ENCODE measurements around the gene WDSUB1.

WDSUB1 gene

DNA sequence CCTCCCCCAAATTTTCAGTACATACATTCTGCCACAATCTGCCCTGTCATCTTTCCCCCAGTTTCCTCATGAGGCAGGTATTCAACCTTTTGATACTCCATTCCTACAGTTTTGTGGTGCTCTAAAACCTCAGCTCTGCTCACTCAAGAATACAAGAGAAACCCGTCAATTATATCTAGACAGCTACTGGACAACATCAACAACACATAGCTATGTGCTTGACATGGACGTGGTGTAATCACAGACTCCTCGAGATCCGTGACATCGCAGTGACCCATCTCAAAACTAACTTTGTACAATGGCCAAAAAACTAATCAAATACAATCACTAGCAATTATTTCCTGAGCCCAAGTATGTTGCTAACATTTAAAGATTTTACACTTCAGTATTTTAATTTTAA lies 23.6 kb downstream of the WDSUB1 start:
- no peak for DNase-seq

DNA sequence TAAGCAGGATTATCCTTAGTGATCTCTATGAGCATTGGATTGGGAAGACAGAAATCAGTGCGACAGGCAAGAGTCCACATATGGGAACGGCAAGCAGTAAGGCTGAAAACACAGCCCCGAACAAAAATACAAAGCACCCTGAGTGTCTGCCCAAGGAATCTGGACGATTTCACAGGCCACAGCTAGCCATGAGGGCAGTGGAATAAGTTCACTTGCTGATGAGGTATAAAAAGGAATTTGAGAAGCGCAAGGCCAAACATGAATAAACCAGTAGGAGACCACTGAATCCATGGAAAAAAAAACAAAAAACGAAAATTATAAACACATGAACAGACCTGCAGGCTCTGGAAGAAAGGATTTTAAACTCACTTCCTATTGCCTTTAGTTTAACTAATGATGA lies 24.3 kb downstream of the WDSUB1 start:
- no peak for DNase-seq

GRCh38 chr2:159256159-159256558 lies 30.3 kb downstream of the WDSUB1 start:
- no peak for DNase-seq

DNA sequence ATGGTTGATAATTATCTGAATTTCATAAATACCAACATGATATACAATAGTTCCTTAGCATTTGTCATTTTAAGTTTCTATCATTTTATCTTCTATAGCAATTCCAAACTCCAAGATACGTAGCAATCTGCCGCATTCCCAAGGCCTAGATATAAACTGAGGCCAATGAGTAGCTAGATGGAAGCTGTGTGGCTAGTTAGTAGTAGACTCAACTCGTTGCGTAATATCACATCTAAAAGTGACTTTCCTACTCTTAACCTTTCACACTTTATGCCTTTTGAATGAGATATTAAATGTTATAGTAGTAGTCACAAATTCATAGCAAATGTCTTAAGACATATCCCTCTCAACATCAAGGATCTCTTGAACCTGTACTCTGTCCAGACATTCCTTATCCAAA lies 33.6 kb downstream of the WDSUB1 start:
- no peak for DNase-seq

- DNase-seq = no peak
Observed at GRCh38 chr2:159251296-159252173, 35.0 kb downstream of the WDSUB1 start.

GRCh38 chr2:159249990-159250715 lies 36.4 kb downstream of the WDSUB1 start:
- DNase-seq = peak; percentile 93 to 94

DNA sequence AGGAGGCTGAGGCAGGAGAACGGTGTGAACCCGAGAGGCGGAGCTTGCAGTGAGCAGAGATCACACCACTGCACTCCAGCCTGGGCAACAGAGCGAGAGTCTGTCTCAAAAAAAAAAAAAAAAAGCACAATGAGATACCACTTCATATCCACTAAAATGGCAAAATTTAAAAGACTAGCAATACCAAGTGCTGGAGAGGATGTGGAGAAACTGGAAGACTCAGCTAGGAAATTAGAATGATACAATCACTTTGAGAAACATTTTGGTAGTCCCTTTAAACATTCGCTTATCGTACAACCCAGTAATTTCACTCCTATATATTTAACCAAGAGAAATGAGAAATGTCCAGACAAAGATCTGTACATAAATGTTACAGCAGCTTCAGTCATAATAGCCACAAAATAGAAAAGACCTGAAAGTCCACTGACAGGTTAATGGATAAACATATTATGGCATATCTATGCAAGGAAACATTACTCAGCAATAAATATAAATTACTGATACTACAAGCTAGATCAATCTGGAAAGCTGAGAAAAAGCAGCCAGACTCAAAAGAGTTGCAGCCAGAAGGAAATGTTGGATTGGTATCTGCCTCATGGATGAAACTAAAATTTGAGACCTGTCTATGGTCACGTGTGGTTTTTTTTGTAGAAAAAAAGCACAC lies 40.0 kb downstream of the WDSUB1 start:
- no peak for DNase-seq

GRCh38 chr2:159243529-159243928 lies 43.0 kb downstream of the WDSUB1 start:
- no peak for DNase-seq

- DNase-seq = no peak
Observed at GRCh38 chr2:159234868-159235267, 51.6 kb downstream of the WDSUB1 start.

DNA sequence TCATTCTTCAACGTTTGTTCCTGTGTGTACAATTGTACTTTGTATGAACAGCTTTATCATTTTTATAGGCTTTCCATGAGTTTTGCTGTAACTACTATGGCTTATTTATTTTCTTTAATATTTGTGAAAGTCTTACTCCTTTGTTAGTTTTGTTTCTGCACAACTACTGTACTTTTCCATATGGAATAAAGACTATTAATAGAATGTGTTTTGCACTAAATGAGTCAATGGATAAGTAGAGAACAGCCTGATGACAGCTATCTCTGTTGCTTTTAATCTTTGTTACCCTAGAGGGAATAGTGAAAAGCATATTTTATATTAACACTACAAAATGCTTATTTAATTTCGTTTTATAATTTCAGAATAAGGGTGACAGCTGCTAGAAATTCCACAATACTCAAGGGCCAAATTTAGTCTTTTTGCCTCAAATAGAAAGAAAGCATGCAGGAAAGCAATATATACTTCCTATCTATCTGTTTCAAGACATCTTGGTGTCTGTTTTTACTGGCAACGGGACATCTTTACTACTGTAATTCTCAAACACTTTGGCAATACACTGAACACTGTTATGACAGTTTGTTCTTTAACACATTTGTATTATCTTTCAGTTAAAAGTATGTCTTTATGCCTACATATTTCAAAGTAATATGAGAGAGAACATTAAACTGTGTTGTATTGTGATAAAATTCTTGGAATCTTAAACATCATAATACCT lies 53.9 kb downstream of the WDSUB1 start:
- DNase-seq = no peak

DNA sequence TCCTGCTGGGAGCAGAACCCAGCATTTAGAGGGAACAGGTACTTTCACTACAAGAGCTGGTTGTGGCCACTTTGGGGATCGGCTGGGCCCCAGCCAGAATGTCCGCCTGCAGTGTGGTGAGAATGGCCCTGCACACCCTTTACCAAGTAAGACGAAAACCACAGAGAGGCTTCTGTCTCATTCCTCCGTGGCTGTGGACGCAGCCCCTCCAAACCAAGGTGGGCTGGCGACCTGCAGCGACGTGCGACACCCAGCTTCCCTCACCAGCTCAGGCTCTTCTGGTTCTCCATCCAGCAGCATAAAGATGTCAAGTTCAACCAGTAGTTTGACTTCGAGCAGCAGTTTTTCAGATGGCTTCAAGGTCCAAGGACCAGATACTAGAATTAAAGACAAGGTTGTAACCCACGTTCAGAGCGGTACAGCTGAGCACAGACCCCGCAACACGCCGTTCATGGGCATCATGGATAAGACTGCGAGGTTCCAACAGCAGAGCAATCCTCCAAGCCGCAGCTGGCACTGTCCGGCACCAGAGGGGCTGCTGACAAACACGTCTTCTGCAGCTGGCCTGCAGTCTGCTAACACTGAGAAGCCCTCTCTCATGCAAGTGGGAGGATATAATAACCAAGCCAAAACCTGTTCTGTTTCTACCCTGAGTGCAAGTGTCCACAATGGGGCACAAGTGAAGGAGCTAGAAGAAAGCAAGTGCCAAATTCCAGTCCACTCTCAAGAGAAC lies 56.2 kb downstream of the WDSUB1 start:
- no peak for DNase-seq

- DNase-seq = no peak
Observed at GRCh38 chr2:159229476-159230144, 56.9 kb downstream of the WDSUB1 start.

DNA sequence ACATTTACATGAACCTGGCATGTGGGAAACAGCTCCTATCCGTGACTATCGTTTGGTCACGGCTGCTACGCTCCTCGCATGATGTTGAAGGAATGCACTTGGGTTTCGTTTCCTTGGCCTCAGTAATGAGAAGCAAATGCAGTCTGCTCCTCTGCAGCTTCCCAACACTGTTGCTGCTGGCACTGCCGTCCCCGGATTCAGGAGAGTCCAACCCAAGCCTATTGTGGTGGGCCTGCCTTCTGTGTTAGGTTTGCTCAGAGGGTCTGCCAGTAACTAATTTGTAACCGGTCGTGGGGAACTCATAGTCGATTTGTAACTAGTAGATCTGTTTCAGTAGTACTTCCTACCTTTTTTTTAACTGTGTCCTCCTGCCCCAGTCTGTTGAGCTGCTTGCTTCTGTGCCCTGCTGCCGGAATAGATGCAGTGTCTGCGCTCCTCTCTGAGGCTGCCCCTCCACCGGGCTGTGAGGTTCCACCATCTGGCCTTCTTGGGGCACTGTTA lies 58.4 kb downstream of the WDSUB1 start:
- no peak for DNase-seq

GRCh38 chr2:159227467-159227866 lies 59.0 kb downstream of the WDSUB1 start:
- no peak for DNase-seq

DNA sequence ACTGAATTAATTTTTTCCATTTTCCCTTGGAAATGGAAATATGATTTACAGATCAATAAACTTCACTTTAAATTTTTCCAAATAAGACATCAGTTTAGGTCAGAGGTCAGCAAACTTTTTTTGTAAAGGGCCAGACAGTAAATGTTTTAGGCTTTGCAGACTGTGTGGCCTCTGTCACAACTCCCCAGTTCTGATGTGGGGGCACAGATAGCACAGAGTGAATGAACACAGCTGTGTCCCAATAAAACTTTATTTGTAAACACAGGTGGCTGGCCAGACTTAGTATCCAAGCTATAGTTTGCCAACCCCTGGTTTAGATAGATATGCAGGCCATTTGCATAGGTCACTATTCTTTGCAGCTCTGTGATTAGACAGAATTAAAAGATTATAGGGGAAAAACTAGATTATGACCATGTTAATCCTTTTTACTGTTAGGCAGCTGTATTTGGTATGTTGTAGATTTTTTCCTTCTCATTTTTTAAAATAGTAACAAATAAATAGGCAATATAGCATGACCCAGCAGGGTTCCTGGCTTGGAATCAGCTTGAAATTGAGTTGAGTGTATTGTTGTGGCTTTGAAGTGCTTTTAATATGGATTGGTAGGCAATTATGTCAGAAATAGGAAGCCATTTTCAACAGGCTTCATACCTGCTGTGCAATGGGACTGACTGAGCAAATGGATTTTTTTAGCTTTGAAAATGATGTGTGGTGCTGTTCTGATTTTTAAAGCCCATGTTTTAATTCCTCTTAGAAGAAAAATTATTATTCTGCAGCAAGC lies 59.7 kb downstream of the WDSUB1 start:
- no peak for DNase-seq

DNA sequence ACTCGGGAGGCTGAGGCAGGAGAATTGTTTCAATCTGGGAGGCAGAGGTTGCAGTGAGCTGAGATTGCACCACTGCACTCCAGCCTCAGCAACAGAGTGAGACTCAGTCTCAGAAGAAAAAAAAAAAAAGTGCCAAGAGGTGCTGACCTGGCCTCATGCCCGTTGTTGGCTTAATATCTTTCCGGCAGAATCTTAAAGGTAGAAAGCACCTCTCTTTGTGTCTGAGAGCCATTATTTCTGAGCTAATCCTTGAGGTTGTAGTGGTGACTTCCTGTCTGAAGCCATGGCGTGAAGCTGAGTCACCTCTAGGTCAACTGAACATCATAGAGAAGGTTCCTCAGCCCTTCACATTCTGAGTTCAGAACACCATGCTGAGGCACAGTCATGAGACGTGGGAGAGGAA lies 60.4 kb downstream of the WDSUB1 start:
- peak; percentile 62 to 66 for DNase-seq

DNA sequence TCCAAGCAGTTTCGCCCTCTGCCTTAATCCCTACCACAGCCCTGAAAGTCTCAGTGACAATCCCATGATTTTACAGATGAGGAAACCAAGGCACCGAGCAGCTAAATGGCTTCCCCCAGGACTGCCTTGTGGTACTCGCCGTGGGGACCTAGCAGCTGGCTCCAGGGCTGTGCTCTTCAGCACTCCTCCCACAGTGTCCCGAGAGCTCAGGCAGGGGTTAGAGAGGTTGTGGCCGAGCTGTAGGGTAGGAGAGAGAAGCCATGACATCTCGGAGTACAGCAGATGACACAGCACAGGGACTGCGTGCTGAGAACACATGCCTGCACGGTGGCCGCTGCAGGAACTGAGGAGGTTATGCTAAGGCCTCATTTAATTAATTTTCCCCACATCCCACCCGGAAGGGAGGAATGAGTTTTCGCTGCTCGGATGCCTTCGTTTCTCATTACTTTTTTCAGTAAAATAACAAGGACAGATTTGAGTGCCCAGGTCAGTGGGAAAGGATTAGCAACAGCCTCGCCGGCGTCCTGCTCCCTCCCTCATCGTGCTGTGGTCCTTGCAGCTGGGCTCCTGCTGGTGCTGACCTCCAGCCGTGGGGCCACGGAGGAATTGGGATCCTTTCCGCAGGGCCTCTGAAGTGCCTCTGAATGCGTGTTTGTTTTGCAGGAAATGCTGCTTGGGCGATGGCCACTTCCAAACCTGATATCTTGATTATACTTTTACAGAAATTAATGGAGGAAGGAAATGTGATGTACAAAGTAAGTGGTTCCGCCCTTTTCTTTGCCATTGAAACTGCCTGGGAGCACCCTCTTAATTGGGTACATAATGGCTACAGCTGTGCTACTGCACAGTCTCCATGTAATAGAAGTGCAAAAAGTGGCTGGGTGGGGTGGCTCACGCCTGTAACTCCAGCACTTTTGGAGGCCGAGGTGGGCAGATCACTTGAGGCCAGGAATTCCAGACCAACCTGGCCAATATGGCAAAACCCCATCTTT lies 61.2 kb downstream of the WDSUB1 start:
- no peak for DNase-seq

- no peak for DNase-seq
Observed at GRCh38 chr2:159224061-159224813, 62.3 kb downstream of the WDSUB1 start.

All from AML-193 (cell line).